Stimulated activated CD4-positive, alpha-beta T cell treated with anti-CD3 and anti-CD28 coated beads, TNF-alpha, amount 100 ng/mL, for 48 hours (primary cell): ENCODE measurements around the gene RSU1.

Source experiments
- DNase-seq, 3 donors: peaks; one replicate each; pipeline ENCODE4 v3.0.0-alpha.2; 2020; ENCODE audit warnings: low read depth in 3 of 3

Gene RSU1

DNA sequence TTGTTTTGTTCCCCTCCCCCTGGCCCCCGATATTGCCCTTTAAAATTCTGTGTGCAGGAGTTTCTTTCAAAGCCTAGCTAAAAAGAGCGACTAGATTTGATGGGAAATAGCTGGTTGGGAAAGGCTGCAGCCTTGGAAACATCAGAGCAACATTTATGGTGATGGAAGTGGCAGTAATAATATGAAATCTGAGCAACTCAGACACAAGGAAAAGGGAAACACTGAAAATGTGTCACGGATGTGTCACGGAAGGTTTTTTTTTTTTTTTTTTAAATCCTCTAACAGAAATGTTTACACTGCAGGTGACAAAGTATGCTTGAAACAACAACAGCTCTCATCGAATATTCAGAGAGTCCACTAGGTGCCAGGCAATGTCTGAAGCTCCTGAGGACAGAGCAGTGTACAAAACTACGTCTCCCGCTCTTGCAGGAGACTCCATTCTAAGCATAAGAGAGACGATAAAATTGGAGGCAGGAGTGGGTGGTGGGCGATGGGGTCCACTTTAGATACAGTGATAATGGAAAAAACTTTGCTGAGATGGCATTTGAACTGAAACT lies 143.0 kb downstream of the RSU1 start:
- DNase-seq = no peak

DNA sequence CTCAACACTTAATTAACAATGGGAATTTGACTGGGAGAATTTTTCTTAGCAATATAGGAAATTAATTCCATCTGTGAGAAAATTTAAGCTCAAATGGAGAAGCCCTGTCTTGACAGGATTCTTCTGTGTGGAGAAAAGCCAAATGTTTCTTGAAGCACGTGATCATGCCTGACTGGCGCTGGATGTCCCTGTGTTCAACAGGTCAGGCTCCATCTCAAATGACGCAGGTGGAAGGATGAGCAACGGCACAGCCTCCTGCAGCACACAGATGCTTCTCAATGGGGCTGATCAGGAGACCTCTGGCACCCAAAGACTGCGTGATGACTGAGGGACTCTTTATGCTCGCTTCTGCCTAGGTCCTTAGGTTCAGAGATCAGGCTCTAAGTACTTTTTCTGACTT lies 143.8 kb downstream of the RSU1 start:
- DNase-seq = no peak

DNA sequence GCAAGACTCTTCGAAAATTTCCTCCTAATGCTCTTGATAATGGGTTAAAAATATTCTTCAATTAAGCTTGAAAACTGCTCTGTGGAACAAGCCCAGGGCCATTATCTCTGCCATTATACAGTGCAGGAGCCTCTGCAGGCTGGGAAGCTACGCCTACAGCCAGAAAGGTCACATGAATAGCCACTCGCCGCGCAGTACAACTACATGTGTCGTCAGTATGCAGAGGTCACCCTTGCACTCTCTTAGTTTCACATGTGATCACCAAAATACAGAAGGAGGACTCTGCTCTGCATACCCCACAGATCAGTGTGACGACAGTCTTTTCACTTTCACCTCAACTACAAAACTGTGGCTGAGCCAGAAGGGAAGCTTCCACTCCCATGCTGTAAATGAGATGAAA lies 153.8 kb downstream of the RSU1 start:
- no peak for DNase-seq

DNA sequence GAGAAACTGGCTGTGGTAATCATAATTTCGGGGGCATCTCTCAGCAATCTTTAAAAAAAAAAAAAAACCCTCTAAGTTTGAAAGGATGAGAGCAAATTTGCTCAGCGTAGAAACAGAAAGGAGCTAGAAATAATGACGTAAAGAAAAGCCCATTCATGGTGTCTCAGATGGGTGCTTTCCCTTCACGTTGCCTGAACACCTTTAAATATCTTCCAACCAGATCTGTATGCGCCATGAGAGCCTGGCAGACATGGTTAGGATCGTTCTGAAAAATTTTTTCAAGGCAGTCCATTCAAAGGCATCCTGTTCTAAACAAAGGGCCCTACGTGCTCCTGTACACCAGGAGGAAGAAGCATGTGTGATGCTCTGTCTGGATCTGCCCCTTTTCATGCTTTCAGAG lies 154.3 kb downstream of the RSU1 start:
- no peak for DNase-seq

DNA sequence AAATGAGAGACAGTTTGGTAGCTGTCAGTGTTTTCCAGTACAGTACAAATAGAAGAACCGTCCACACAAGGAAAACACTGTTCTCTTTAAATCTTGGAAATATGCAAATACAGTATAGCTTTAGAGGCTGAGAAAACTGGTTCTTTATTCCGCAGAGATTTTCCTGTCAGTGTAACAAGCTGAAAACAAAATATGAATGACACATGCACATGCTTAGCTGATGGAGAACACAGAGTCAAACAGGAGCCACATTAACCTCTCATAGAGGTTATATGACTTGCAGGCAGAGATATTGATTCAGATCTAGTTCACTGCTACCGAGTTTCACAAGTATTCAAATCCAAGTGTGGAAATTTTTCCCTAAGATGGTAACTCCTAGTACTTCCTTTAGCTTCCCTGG lies 160.3 kb downstream of the RSU1 start:
- DNase-seq = no peak

DNA sequence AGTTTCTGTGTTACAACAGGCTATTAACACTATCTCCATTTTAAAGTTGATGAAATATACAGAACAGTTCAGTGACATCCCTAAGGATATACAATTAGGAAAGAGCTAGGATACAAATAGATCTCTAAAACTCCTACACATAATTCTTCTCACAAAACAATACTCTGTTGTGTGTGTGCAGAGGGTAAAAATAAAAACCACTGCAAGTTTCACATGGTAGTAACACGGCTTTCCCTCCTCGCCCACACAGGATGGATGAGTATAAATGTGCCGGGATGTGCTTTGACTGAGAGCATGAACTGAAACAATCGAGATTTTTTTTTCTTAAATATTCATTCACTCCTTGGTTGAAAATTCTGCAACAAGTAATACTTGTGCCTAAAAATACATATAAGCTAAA lies 164.0 kb downstream of the RSU1 start:
- DNase-seq = peak in 1 of 3 donors; percentile 6

DNA sequence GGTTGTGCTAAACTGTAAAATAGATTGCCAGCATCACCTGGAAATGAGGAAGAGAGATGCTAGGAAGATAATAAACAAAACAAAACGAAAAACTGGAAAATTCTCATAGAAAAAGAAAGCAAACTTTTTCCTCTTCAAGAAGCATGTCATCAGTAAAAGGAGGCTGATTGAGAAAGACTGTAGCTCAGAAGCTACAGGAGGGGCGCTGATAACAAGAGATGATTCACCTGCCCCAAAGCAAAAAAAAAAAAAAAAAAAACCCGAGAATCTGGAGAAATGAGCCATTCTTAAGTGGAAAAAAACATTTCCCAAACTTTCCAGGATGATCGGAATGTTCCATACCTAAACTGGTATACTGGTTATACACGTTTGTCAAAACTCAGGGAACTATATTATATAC lies 165.1 kb downstream of the RSU1 start:
- no peak for DNase-seq

DNA sequence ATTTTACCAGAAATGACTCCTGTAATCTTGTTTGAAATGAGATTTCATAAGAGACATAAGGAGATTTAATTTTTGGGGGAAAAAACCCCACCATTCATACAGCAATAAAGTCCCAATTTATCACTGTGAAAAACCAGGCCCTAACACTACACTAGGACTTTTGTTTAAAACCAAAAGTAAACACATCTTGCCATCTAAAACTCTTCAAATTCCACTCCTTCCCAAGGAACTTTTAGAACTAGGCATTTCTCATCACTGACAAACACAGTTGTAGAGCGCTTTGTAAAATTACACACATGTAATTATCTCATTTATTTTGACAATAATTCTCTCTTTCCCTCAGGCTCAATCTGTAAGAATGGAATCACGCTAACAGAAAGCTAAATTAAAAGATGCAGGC lies 167.5 kb downstream of the RSU1 start:
- DNase-seq = no peak

DNA sequence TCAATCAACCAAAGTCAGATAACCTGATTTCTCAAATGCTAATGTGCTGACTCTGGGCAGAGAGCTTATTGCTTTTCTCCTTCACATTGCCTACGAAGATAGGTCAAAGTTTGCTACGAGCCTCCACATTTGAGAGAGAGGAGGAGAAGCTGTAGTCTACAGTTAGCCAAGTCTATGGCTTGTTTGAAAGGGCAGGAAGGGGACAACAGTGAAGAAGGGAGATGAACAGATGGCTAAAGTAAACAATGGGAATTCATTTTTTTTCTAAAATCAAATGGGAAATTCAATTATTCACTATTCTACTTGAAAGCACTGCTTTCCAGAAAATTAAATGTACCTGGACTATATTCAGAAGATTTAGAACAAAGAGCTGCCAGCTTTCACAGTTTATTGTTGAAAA lies 168.9 kb downstream of the RSU1 start:
- DNase-seq = no peak

DNA sequence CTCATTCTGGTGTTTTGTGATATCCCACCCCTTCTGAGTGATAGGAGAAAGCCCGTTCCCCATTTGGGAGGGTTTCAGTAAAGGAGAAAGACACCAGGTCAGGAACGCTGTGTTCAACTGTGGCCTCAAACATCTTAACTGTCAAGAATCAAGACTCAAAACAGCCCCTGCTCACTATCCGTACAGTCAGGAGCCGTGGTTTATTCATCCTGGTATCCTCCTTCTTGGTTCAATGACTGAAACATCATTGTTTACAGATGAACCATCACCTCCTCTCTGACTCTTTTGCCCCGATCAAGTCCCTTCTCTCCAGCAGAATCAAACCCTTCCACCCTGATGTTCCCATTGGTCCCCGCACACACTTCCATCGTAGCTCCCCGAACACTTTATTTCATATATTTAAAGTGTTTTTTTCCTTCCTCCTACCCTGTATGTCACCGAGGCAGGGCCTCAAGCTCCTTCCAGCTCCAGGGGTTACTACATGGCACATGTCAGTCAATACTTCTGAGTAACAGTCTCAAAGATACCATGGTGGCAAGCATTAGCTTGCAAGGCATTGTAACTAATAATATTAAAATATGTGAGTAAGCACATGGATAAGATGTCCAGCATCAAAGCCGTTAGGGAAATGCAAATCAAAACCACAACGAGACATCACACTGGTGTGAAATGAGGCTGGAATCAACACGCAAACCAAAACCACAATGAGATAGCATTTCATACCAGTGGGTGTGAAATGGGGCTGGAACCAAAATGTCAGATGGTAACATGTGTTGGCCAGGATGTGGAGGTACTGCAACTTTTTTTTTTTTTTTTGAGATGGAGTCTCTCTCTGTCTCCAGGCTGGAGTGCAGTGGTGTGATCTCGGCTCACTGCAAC lies 170.8 kb downstream of the RSU1 start:
- DNase-seq = no peak

DNA sequence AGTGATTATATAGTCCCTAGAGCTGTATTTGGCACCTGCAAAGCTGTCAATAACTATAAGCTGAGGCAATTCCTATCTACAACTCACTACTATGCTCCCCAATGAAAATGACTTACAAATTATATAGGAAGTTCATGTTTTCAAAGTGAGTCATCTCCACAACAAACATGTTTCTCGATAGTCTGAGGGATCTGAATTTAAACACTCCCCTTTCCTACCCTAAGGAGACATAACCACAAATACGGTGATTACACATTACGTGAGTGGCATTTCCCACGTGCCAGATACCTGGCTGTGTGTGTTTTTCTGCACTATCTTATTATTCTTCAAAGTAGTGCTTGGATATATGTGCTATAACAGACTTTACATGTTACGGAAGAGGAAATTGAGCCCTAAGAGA lies 173.1 kb downstream of the RSU1 start:
- DNase-seq = no peak

DNA sequence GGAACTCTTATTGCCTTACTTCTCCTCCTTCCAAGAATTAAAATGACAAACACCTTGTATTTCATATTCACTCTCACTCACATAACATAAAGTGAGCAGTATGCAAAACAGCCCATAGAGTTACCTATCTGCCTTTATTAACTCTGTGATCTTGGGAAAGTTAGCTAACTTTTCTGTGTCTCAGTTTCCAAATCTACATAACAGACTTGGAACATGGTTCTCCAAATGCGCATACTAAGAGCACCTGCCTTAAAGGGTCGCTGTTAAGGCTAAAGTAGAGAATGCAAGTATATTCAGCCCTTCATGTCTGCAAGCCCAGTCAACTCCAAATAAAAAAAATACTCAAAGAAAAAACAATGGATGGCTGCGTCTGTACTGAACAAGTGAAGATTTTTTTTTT lies 173.7 kb downstream of the RSU1 start:
- DNase-seq = no peak

DNA sequence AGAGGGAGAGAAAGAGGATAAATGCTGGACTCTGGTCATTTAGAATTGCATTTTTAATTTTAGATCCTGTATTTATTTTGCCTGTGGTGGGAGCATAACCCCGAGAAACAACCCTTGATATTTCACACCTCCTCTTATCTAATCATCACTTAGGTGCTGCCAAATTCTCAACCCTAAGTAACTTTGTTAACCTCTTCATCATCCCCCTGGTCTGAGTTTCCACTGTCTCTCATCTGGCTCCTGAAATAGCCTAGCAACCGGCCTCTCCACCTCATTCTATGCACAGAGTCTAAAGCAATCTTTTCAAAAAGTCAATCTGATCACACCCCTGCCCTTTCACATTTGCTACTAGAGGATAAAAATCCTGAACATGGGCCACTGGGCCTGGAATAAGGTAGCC lies 177.1 kb downstream of the RSU1 start:
- no peak for DNase-seq

DNA sequence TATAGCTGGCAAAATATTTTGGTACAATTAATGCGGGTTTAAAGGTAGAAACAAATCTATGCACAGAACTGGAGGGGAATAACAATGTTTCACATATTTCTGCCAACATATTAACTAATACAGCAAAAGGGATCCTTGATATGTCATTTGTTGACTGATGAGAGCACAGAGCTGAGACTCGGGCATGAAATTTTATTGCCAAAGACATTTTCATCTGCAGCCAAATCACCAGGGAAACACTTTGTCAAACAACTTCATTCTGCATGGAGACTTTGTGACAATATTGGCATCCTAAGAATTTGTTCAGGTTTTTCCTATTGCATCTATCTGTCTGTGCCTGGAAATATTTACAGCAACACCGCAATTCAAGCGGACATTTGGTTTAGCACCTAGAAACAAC lies 177.8 kb downstream of the RSU1 start:
- DNase-seq = no peak

DNA sequence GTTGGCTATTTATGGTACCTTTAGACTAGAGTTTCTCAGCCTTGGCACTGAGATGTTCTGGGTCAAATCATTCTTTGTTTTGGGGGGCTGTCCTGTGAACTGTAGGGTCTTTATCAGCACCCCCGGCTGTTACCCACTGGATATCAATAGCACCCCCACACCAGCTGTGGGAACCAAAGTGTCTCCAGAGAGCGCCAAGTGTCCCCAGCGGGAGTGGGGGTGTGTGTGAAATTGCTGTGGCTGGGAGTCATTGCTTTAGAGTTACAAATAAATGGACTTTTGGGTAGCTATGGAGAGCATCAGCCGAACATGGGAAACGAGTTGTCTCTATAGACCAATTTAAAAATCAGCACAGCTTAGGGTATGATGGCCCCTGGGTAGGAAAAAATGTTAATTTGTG lies 184.2 kb downstream of the RSU1 start:
- DNase-seq = no peak

DNA sequence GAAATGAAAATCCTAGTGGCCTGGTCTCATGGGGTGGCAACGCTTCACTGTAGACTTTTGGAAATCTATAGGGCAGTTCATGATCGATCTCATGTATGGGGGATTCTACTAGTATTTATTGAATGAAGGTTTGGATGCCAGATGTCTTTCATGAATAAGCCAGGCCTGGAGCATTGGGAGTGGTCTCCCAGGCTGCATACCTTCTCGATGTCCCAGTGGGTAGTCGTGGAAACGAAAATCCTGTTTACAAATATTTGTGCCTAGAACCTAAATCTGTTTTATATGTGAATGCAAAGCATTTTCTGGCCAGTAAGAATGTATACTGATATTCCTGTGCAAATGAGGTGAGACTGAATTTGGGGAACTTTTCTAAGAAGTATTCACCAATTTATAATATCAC lies 190.5 kb downstream of the RSU1 start:
- DNase-seq = no peak

DNA sequence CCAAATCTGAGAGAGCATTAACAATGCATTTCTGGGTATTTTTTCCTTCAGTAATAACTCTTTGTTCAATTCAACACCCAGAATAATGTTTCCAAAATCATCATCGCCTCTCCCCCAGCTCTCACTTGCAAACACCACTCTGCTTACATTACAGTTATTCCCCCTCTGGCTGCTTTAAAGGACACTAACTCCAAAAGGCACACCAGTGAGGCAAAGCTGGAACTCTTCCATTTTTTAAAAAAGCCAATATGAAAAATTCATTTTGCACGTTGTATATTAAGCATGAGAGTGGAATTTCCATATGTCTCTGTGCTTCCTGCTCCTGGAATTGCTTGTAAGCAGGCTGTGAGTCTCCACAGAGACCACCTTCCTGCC lies 204.3 kb downstream of the RSU1 start:
- DNase-seq = no peak

DNA sequence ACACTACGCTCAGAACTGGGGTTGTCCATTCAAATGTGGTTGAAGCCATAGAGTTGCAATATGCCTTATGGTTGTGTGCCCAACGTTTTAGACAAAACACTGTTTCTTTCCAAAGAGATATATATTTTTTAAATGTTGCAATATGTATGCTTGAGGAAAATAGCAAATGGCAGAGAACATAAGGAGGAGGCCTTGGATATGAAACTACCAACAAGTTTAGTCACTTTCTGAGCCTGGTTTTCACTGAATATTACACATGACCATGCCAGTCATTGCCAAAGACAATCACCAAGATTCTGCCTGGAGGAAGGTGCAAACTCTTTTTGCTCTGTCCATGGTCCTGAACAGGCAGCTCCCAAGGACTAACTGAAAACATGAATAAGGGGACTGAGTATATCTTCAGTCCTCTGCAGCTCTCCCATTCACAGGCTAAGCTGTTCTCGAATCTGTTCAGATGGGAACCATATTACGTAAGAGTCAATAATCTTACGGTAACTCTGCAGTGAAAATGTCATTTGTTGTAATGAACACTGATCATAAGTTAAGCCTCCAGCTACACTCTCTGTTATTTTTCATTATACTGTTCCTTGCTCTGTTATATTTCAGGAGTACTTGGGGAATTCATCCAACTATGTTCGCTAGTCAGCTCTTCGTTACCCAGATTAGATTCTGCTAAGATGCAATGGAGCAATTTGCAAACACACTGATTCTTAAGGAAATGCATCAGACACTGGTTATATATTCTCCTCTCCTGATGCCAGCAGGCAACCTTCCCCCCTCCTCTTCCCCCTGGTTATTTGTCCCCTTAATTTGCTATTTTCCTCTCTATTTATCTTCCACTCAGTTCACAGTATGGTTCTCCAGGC lies 204.9 kb downstream of the RSU1 start:
- DNase-seq = peak in 1 of 3 donors; percentile 5

DNA sequence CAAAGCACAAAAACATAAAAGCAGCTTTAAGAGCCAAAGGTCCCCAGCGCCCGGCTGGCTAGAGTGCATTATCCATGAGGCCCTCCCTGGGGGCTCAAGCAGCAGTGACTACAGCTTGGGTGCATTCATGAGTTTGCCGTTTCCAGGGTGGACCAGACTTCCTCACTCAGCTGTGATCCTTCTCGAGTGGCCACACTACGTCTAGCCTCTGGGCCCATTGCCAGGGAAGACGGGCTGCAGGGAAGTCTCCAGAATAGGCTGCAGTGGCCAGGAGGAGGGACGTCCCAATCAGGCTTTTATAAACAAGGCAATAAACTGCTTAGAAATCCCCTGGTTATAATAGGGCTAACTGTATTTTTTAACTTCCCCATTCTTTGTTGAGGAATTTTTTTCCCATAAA lies 206.2 kb downstream of the RSU1 start:
- no peak for DNase-seq

DNA sequence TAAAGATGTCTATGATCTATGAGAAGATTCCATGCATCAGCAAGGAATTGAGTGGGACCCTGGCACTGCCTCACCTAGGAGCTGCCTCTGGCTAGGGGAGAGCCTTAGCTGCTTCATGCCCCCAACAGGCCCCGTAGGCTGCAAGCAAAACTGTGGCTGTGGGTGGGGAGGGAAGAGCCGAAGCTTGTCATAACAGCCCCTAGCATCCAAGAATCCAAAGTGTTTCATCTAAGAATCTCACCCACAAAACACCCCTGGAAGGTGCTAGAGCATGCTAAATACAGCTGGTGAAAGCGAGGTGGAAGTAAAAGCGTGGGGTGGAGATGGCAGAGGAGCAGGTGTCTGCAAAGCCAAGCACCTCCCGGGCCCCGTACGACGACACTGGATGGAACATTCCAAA lies 208.0 kb downstream of the RSU1 start:
- no peak for DNase-seq

DNA sequence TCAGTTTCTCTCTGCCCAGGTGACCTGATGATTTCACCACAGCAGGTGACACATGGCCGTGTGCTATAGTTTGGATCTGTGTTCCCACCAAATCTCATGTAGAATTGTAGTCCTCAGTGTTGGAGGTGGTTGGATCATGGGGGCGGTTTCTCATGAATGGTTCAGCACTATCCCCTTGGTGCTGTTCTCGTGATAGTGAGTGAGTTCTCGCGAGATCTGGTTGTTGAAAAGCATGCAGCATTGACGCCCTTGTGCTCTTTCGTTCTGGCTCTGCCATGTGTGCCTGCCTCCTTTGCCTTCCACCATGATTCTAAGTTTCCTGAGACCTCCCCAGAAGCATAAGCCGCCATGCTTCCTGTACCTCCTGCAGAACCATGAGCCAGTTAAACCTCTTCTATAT lies 210.3 kb downstream of the RSU1 start:
- no peak for DNase-seq

DNA sequence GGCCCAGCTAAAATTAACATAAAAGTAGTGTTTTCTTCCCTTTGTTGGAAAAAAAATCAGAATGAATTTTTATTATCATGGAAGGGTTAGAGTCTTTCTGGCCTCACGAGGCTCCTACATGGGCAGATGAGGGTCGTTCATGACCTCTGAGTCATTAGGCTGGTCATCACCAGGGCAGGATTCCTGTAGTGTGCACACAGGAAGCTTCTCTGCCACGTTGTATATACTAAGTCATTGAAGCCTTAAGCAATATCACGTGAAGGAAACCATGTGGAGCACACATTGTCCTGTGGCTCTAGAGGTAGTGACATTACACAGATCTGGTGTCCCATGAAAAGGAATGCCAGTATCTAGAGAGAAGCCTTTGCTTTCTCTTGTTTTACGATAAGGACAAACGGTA lies 210.8 kb downstream of the RSU1 start:
- DNase-seq = no peak

DNA sequence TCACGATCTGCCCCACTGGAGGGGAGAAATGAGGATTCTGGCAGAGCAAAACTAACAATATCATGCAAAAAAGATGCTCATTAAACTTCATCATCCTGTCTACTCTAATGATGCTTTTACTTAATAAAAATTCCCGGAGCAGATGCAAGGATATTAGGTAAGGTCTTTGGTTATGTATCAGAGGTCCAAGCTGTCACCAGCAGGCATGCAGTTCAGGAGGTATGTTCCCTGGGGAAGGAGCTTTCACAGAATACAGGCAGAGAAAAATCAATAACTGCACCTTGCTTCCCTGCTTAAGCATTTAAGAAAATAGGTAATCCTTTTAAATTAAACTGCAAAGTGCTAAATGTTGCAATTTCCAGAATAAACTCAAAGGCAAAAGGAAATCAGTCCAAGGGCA lies 213.9 kb downstream of the RSU1 start:
- no peak for DNase-seq
